ENCODE measurements around the gene CD96.

CD96 gene

DNA sequence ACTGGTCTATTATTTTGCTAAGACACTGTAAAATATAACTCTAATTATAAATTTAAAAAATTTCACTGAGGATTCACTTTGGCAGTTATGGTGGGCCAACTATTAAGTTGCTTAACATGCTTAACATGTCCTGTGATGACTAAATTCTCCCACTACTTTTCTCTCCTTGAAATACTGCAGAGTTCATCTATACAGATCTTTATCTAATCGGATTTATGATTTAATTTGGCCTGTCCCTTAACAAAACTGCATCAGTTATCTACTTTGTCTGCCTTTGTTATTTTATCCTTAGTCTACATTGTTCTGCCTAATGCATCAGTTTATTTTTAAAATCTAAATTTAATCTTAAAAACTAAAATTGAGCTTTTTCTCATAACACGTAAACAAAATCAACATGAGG lies 26.4 kb downstream of the CD96 start:
- no peak overlapping the region for H3K27ac ChIP-seq (replicated peaks)

GRCh38 chr3:111568911-111569310 lies 26.9 kb downstream of the CD96 start:
- no peaks in the 10 kb centered on the region for H3K27me3 ChIP-seq (ENCODE audit: insufficient read depth, poor library complexity, severe bottlenecking)
- no peak for DNase-seq (ENCODE audit: low read depth in 1 of 2, low spot score in 1 of 2)
- H3K4me3 ChIP-seq (replicated peaks; ENCODE audit: insufficient read depth, low read length), result no peak overlapping the region
- TF ChIP-seq POLR2AphosphoS5 (IDR thresholded peaks at IDR 0.05; ENCODE audit: low read depth), result no peak
- TF ChIP-seq GABPA (IDR thresholded peaks at IDR 0.05; ENCODE audit: low read depth), result no peak
- TF ChIP-seq SPI1 (IDR thresholded peaks at IDR 0.05; ENCODE audit: borderline replicate concordance, low read depth), result no peak
- TF ChIP-seq REST (IDR thresholded peaks at IDR 0.05; ENCODE audit: insufficient replicate concordance, low read depth), result no peak
- no peak for TF ChIP-seq CTCF (IDR thresholded peaks at IDR 0.05; ENCODE audit: insufficient read depth, low read length)
- no peak overlapping the region for H3K27ac ChIP-seq (replicated peaks)

More for the DNA sequence above, 26.4 kb downstream of the CD96 start:
- TF ChIP-seq REST (IDR thresholded peaks at IDR 0.05; ENCODE audit: insufficient replicate concordance, low read depth) (no peak), GABPA (IDR thresholded peaks at IDR 0.05; ENCODE audit: low read depth) (no peak), POLR2AphosphoS5 (IDR thresholded peaks at IDR 0.05; ENCODE audit: low read depth) (no peak), CTCF (IDR thresholded peaks at IDR 0.05; ENCODE audit: insufficient read depth, low read length) (no peak), SPI1 (IDR thresholded peaks at IDR 0.05; ENCODE audit: borderline replicate concordance, low read depth) (no peak)
- no peak for DNase-seq (ENCODE audit: low read depth in 1 of 2, low spot score in 1 of 2)
- Histone ChIP-seq H3K27me3 (ENCODE audit: insufficient read depth, poor library complexity, severe bottlenecking) (no peaks in the 10 kb centered on the region), H3K4me3 (replicated peaks; ENCODE audit: insufficient read depth, low read length) (no peak overlapping the region)

GRCh38 chr3:111570404-111571030 lies 28.5 kb downstream of the CD96 start:
- no peaks in the 10 kb centered on the region for H3K27me3 ChIP-seq (ENCODE audit: insufficient read depth, poor library complexity, severe bottlenecking)
- H3K27ac ChIP-seq (replicated peaks), result no peak overlapping the region
- TF ChIP-seq CTCF (IDR thresholded peaks at IDR 0.05; ENCODE audit: insufficient read depth, low read length), result no peak
- no peak for TF ChIP-seq GABPA (IDR thresholded peaks at IDR 0.05; ENCODE audit: low read depth)
- TF ChIP-seq SPI1 (IDR thresholded peaks at IDR 0.05; ENCODE audit: borderline replicate concordance, low read depth), result no peak
- TF ChIP-seq POLR2AphosphoS5 (IDR thresholded peaks at IDR 0.05; ENCODE audit: low read depth), result no peak
- no peak overlapping the region for H3K4me3 ChIP-seq (replicated peaks; ENCODE audit: insufficient read depth, low read length)
- DNase-seq (ENCODE audit: low read depth in 1 of 2, low spot score in 1 of 2), result no peak

DNA sequence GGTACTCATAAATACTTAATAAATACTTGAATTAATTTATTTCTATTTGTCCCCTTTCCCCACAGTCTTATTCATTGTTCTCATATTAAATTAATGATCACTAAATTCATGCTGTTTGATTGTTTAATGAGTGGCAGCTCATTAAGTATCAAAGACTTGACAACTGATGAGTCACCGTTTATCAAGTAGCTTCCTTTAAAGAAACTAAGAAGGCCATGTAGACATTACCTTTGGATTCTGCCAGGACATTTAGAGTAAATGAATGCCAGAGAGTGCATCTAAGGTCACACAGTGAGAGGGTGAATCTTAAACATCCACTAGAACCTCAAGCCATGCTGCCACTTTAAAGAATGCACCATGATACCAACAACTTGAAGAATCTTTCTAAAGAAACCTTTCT lies 29.3 kb downstream of the CD96 start:
- H3K27me3 ChIP-seq (ENCODE audit: insufficient read depth, poor library complexity, severe bottlenecking), result no peaks in the 10 kb centered on the region
- no peak overlapping the region for H3K4me3 ChIP-seq (replicated peaks; ENCODE audit: insufficient read depth, low read length)
- TF ChIP-seq CTCF (IDR thresholded peaks at IDR 0.05; ENCODE audit: insufficient read depth, low read length) (no peak), GABPA (IDR thresholded peaks at IDR 0.05; ENCODE audit: low read depth) (no peak), SPI1 (IDR thresholded peaks at IDR 0.05; ENCODE audit: borderline replicate concordance, low read depth) (no peak), REST (IDR thresholded peaks at IDR 0.05; ENCODE audit: insufficient replicate concordance, low read depth) (no peak), POLR2AphosphoS5 (IDR thresholded peaks at IDR 0.05; ENCODE audit: low read depth) (no peak)
- no peak for DNase-seq (ENCODE audit: low read depth in 1 of 2, low spot score in 1 of 2)
- H3K27ac ChIP-seq (replicated peaks), result no peak overlapping the region

Measured in HL-60 (cell line).